ENCODE results near the gene TBC1D2. TPM values are rescaled to one million over a fixed set of nuclear protein-coding genes. Genes with fewer than 3 reads are reported as not detected.

Gene TBC1D2
- total RNA-seq, 4 donors from 2014 or later = 37.7 to 109 (median 55.8) TPM

DNA sequence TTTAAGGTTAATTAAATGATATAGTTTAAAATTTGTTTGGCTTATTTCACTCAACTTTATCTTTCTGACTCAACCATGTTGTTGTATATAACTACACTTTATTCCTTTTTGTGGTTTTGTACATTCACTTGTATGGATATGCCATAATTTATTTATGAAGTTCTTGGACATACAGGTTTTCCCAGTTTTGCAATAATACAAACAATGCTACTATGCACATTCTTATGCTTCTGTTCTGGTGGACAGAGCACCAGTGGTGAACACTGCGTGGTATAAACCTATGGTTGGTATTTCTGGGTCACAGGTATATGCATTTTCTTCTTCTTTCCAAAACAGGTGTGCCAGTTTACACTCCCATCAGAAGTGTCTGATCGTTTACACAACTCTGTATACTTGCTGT is 100.8 kb downstream of the TBC1D2 start:
- Histone ChIP-seq H3K4me1 (peaks cover 0 to 6% (median 1%) of the 10 kb centered on the region in 4 donors), H3K27ac (no peak overlapping the region), H3K27me3 (no peaks in the 10 kb centered on the region), H3K9me3 (no peaks in the 10 kb centered on the region), H3K36me3 (peaks cover 0 to 5% (median 0%) of the 10 kb centered on the region in 4 donors), H3K4me3 (no peak overlapping the region)
- in situ Hi-C loops (cut with MboI; ENCODE audit: low pct_ligation_motif_present in 1 of 4, low pct_unique_long_range_greater_than_20kb in 1 of 4, low sequenced_read_pairs in 3 of 4) (no loop called here), intact Hi-C loops (cut with DNase I; ENCODE audit: low total_unique reads) (no loop called here)
- DNase-seq = no peak
- 75 to 76% methylated on average over 2 of the region's 2 CpGs for WGBS, 2 donors (ENCODE audit: low coverage in 1 of 2)
- TF ChIP-seq EP300 (IDR thresholded peaks at IDR 0.05; ENCODE audit: low read depth) (no peak), POLR2A (IDR thresholded peaks at IDR 0.05) (no peak), POLR2AphosphoS5 (IDR thresholded peaks at IDR 0.05) (no peak)
- TF ChIP-seq, protein P1, sequence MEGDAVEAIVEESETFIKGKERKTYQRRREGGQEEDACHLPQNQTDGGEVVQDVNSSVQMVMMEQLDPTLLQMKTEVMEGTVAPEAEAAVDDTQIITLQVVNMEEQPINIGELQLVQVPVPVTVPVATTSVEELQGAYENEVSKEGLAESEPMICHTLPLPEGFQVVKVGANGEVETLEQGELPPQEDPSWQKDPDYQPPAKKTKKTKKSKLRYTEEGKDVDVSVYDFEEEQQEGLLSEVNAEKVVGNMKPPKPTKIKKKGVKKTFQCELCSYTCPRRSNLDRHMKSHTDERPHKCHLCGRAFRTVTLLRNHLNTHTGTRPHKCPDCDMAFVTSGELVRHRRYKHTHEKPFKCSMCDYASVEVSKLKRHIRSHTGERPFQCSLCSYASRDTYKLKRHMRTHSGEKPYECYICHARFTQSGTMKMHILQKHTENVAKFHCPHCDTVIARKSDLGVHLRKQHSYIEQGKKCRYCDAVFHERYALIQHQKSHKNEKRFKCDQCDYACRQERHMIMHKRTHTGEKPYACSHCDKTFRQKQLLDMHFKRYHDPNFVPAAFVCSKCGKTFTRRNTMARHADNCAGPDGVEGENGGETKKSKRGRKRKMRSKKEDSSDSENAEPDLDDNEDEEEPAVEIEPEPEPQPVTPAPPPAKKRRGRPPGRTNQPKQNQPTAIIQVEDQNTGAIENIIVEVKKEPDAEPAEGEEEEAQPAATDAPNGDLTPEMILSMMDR (IDR thresholded peaks at IDR 0.05) = no peak

DNA sequence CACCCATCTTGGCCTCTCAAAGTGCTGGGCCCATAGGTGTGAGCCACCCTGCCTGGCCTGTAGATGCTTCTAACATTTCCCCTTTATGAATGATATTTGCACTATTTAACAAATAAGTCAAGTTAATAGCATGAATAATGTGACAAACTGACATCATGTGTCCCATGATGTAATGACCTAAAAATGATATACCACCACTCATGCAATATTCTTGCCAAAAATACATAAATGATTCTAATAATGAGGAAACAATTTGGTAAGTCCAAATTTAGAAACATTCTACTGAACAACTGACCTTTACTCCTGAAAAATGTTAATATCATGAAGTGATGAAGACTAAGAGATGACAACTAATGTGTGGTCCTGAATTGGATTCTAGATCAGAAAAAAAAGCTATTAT is 102.9 kb downstream of the TBC1D2 start:
- DNase-seq = no peak
- Histone ChIP-seq H3K4me3 (no peak overlapping the region), H3K4me1 (no peaks in the 10 kb centered on the region), H3K9me3 (no peaks in the 10 kb centered on the region), H3K27me3 (no peaks in the 10 kb centered on the region), H3K27ac (no peak overlapping the region), H3K36me3 (peaks cover 0 to 5% (median 0%) of the 10 kb centered on the region in 4 donors)
- intact Hi-C loops (cut with DNase I; ENCODE audit: low total_unique reads) (no loop called here), in situ Hi-C loops (cut with MboI; ENCODE audit: low pct_ligation_motif_present in 1 of 4, low pct_unique_long_range_greater_than_20kb in 1 of 4, low sequenced_read_pairs in 3 of 4) (no loop called here)
- TF ChIP-seq POLR2A (IDR thresholded peaks at IDR 0.05) = no peak
- TF ChIP-seq POLR2AphosphoS5 (IDR thresholded peaks at IDR 0.05) = no peak
- TF ChIP-seq, protein P1 (IDR thresholded peaks at IDR 0.05) = no peak
- TF ChIP-seq EP300 (IDR thresholded peaks at IDR 0.05; ENCODE audit: low read depth) = no peak

DNA sequence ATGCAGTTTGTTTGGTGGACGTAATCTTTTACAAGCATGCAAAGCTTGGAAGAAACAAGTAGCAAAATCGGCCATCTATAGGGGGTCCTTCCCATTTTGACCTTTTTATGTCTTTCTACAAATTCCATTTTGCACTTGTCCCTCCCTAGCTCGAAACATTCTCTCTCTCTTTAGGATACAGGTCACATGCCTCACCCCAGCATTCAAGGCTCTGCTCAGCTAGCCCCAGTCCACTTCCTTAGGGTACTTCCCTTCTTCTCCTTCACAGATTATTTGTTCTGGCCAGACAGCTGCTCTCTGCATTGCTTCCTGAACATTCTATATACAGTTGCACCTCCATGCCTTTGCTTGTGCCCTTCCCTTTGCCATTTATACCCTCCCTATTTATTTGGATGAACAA is 104.7 kb downstream of the TBC1D2 start:
- DNase-seq = no peak
- no peaks in the 10 kb centered on the region for H3K9me3 ChIP-seq
- 76 to 100% methylated on average over 3 of the region's 3 CpGs for WGBS, 2 donors (ENCODE audit: low coverage in 1 of 2)
- no peak overlapping the region for H3K27ac ChIP-seq
- intact Hi-C loops (cut with DNase I; ENCODE audit: low total_unique reads) = no loop called here
- peaks cover 4 to 15% (median 10%) of the 10 kb centered on the region in 4 donors for H3K4me1 ChIP-seq
- no peak overlapping the region for H3K4me3 ChIP-seq
- no peaks in the 10 kb centered on the region for H3K27me3 ChIP-seq
- in situ Hi-C loops (cut with MboI; ENCODE audit: low pct_ligation_motif_present in 1 of 4, low pct_unique_long_range_greater_than_20kb in 1 of 4, low sequenced_read_pairs in 3 of 4) = no loop called here
- TF ChIP-seq POLR2A (IDR thresholded peaks at IDR 0.05) (no peak), POLR2AphosphoS5 (IDR thresholded peaks at IDR 0.05) (no peak), EP300 (IDR thresholded peaks at IDR 0.05; ENCODE audit: low read depth) (no peak)
- TF ChIP-seq, protein P1 (IDR thresholded peaks at IDR 0.05) = no peak
- H3K36me3 ChIP-seq = peaks cover 0 to 5% (median 0%) of the 10 kb centered on the region in 4 donors

DNA sequence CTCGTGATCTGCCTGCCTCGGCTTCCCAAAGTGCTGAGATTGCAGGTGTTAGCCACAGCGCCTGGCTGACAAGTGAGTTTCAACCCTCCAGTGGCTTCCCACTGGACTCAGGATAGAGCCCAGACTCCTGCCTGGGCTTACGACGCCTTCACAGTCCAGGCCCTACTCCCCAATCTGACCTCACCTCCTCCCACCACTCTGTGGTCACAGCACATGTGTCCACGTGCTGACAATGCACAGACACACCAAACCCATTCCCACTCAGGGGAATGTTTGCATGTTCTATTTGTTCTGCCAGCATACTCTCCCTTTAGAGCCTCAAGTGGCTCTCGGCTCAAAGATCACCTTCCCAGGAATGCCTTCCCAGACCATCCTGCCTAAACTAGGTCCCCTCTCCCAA is 105.3 kb downstream of the TBC1D2 start:
- Histone ChIP-seq H3K36me3 (peaks cover 0 to 4% (median 0%) of the 10 kb centered on the region in 4 donors), H3K27ac (no peak overlapping the region), H3K9me3 (no peaks in the 10 kb centered on the region), H3K27me3 (no peaks in the 10 kb centered on the region), H3K4me1 (peaks cover 10 to 21% (median 15%) of the 10 kb centered on the region in 4 donors), H3K4me3 (no peak overlapping the region)
- in situ Hi-C loops (cut with MboI; ENCODE audit: low pct_ligation_motif_present in 1 of 4, low pct_unique_long_range_greater_than_20kb in 1 of 4, low sequenced_read_pairs in 3 of 4) (no loop called here), intact Hi-C loops (cut with DNase I; ENCODE audit: low total_unique reads) (no loop called here)
- DNase-seq = no peak
- 62 to 77% methylated on average over 2 to 7 of the region's 7 CpGs for WGBS, 2 donors (ENCODE audit: low coverage in 1 of 2)
- TF ChIP-seq POLR2A (IDR thresholded peaks at IDR 0.05) = no peak

DNA sequence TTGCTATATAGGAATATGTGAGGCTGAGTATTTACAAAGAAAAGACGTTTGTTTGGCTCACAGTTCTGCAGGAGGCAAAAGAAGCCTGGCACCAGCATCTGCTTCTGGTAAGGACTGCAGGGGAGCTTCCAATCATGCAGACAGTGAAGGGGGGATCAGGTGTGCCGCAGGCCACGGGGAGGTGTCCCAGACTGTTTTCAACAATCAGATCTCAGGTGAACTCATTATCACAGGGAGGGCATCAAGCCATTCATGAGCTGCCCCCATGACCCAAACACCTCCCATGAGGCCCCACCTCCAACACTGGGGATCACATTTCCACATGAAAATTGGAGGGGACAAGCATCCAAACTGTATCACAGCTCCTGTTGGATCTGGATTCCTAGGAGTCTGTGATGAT is 106.0 kb downstream of the TBC1D2 start:
- H3K4me1 ChIP-seq = peaks cover 16 to 28% (median 22%) of the 10 kb centered on the region in 4 donors
- in situ Hi-C loops (cut with MboI; ENCODE audit: low pct_ligation_motif_present in 1 of 4, low pct_unique_long_range_greater_than_20kb in 1 of 4, low sequenced_read_pairs in 3 of 4) (no loop called here), intact Hi-C loops (cut with DNase I; ENCODE audit: low total_unique reads) (no loop called here)
- H3K27ac ChIP-seq = no peak overlapping the region
- no peaks in the 10 kb centered on the region for H3K36me3 ChIP-seq
- no peaks in the 10 kb centered on the region for H3K27me3 ChIP-seq
- DNase-seq = no peak
- no peak overlapping the region for H3K4me3 ChIP-seq
- TF ChIP-seq POLR2A (IDR thresholded peaks at IDR 0.05) = no peak
- TF ChIP-seq, protein P1 (IDR thresholded peaks at IDR 0.05) = no peak
- H3K9me3 ChIP-seq = no peaks in the 10 kb centered on the region
- WGBS, 2 donors (ENCODE audit: low coverage in 1 of 2) = 78% methylated on average over 3 of the region's 3 CpGs; no CpG with 5 or more reads in 1 of the 2 donors

Measured in transverse colon (tissue), 4 donors.